ENCODE results near the gene MYO1E. TPM values are rescaled to one million over a fixed set of nuclear protein-coding genes. Genes with fewer than 3 reads are reported as not detected.
"Not testable (repeated sequence)": the region's sequence is repeated elsewhere in the genome, so short reads cannot be mapped to it uniquely, and the experiment has no call there.

MYO1E gene
- total RNA-seq, 2 experiments from 2014 or later: 90.4 to 101 TPM

- Mint-ChIP-seq H3K27me3 (ENCODE audit: low read depth) (peaks cover 2% of the 10 kb centered on the region), H3K4me3 (no peak overlapping the region), H3K4me1 (ENCODE audit: low read depth) (peaks cover 36% of the 10 kb centered on the region), H3K9me3 (ENCODE audit: insufficient read depth) (no peaks in the 10 kb centered on the region), H3K36me3 (ENCODE audit: low read depth) (peaks cover 4% of the 10 kb centered on the region), H3K27ac (peak overlapping the region; percentile 5)
- ChIA-PET POLR2A (no interaction called here), CTCF (no interaction called here)
- DNase-seq (no peak), ATAC-seq (no peak)
These were observed 89.9 kb downstream of the MYO1E start for GRCh38 chr15:59282515-59283337.

- DNase-seq (no peak), ATAC-seq (no peak)
- Mint-ChIP-seq H3K27ac (no peak overlapping the region), H3K27me3 (ENCODE audit: low read depth) (peaks cover 2% of the 10 kb centered on the region), H3K36me3 (ENCODE audit: low read depth) (peaks cover 4% of the 10 kb centered on the region), H3K4me3 (no peak overlapping the region), H3K4me1 (ENCODE audit: low read depth) (peaks cover 40% of the 10 kb centered on the region), H3K9me3 (ENCODE audit: insufficient read depth) (no peaks in the 10 kb centered on the region)
- POLR2A ChIA-PET: no interaction called here
- CTCF ChIA-PET: no interaction called here
These were observed 91.0 kb downstream of the MYO1E start for GRCh38 chr15:59281699-59282098.

GRCh38 chr15:59280855-59281254 is 91.8 kb downstream of the MYO1E start:
- Mint-ChIP-seq H3K4me1 (ENCODE audit: low read depth) (peaks cover 44% of the 10 kb centered on the region), H3K9me3 (ENCODE audit: insufficient read depth) (no peaks in the 10 kb centered on the region), H3K36me3 (ENCODE audit: low read depth) (peaks cover 7% of the 10 kb centered on the region), H3K4me3 (no peak overlapping the region), H3K27ac (no peak overlapping the region), H3K27me3 (ENCODE audit: low read depth) (peaks cover 2% of the 10 kb centered on the region)
- POLR2A ChIA-PET: no interaction called here
- no peak for ATAC-seq
- CTCF ChIA-PET: no interaction called here
- DNase-seq: no peak

GRCh38 chr15:59280292-59280691 is 92.4 kb downstream of the MYO1E start:
- H3K9me3 Mint-ChIP-seq (ENCODE audit: insufficient read depth); ATAC-seq; H3K27me3 Mint-ChIP-seq (ENCODE audit: low read depth); H3K36me3 Mint-ChIP-seq (ENCODE audit: low read depth); H3K27ac Mint-ChIP-seq; DNase-seq; H3K4me3 Mint-ChIP-seq; POLR2A ChIA-PET: not testable (repeated sequence)
- H3K4me1 Mint-ChIP-seq (ENCODE audit: low read depth): peaks cover 50% of the 10 kb centered on the region
- CTCF ChIA-PET: interaction anchor here (0.7 to 1.2 kb wide), 3 partner anchors 10 to 83 kb away, joined by 3 read pairs; no protein-coding TSS in a partner anchor

- DNase-seq (no peak), ATAC-seq (no peak)
- POLR2A ChIA-PET: no interaction called here
- Mint-ChIP-seq H3K9me3 (ENCODE audit: insufficient read depth) (no peaks in the 10 kb centered on the region), H3K36me3 (ENCODE audit: low read depth) (peaks cover 7% of the 10 kb centered on the region), H3K4me3 (no peak overlapping the region), H3K4me1 (ENCODE audit: low read depth) (peaks cover 62% of the 10 kb centered on the region), H3K27me3 (ENCODE audit: low read depth) (peaks cover 2% of the 10 kb centered on the region), H3K27ac (no peak overlapping the region)
- CTCF ChIA-PET: interaction anchor here (1.2 to 1.4 kb wide), 2 partner anchors 9 to 217 kb away, joined by 3 read pairs; no protein-coding TSS in a partner anchor
These were observed 93.6 kb downstream of the MYO1E start for GRCh38 chr15:59279023-59279422.

GRCh38 chr15:59278120-59278519 is 94.6 kb downstream of the MYO1E start:
- no peak overlapping the region for H3K27ac Mint-ChIP-seq
- ChIA-PET CTCF (interaction anchor here (1.4 kb wide), 1 partner anchor 218 kb away, joined by 3 read pairs; no protein-coding TSS in a partner anchor), POLR2A (no interaction called here)
- H3K27me3 Mint-ChIP-seq (ENCODE audit: low read depth): peaks cover 2% of the 10 kb centered on the region
- peaks cover 63% of the 10 kb centered on the region for H3K4me1 Mint-ChIP-seq (ENCODE audit: low read depth)
- peaks cover 14% of the 10 kb centered on the region for H3K36me3 Mint-ChIP-seq (ENCODE audit: low read depth)
- ATAC-seq: no peak
- no peak for DNase-seq
- no peaks in the 10 kb centered on the region for H3K9me3 Mint-ChIP-seq (ENCODE audit: insufficient read depth)
- H3K4me3 Mint-ChIP-seq: no peak overlapping the region

- ATAC-seq: no peak
- DNase-seq: no peak
- Mint-ChIP-seq H3K4me1 (ENCODE audit: low read depth) (peaks cover 71% of the 10 kb centered on the region), H3K27ac (peak overlapping the region; percentile 20), H3K9me3 (ENCODE audit: insufficient read depth) (no peaks in the 10 kb centered on the region), H3K27me3 (ENCODE audit: low read depth) (peaks cover 2% of the 10 kb centered on the region), H3K4me3 (no peak overlapping the region), H3K36me3 (ENCODE audit: low read depth) (peaks cover 29% of the 10 kb centered on the region)
- CTCF ChIA-PET: no interaction called here
- POLR2A ChIA-PET: no interaction called here
These were observed 96.2 kb downstream of the MYO1E start for GRCh38 chr15:59276225-59277178.

- ChIA-PET CTCF (interaction anchor here (0.9 kb wide), 1 partner anchor 21 kb away, joined by 3 read pairs; no protein-coding TSS in a partner anchor), POLR2A (interaction anchor here (0.7 kb wide), 1 partner anchor 17 kb away, joined by 3 read pairs; no protein-coding TSS in a partner anchor)
- peak overlapping the region; percentile 86 for H3K27ac Mint-ChIP-seq
- H3K36me3 Mint-ChIP-seq (ENCODE audit: low read depth): peaks cover 37% of the 10 kb centered on the region
- ATAC-seq (peak; percentile 83), DNase-seq (peak; percentile 54)
- peaks cover 2% of the 10 kb centered on the region for H3K27me3 Mint-ChIP-seq (ENCODE audit: low read depth)
- H3K9me3 Mint-ChIP-seq (ENCODE audit: insufficient read depth): no peaks in the 10 kb centered on the region
- H3K4me1 Mint-ChIP-seq (ENCODE audit: low read depth): peaks cover 68% of the 10 kb centered on the region
- H3K4me3 Mint-ChIP-seq: peak overlapping the region; percentile 43
These were observed 98.3 kb downstream of the MYO1E start for GRCh38 chr15:59274126-59274970.

GRCh38 chr15:59273234-59273633 is 99.4 kb downstream of the MYO1E start:
- H3K27ac Mint-ChIP-seq: peak overlapping the region; percentile 86
- POLR2A ChIA-PET: no interaction called here
- H3K4me1 Mint-ChIP-seq (ENCODE audit: low read depth): peaks cover 74% of the 10 kb centered on the region
- H3K36me3 Mint-ChIP-seq (ENCODE audit: low read depth): peaks cover 45% of the 10 kb centered on the region
- H3K27me3 Mint-ChIP-seq (ENCODE audit: low read depth): peaks cover under 1% of the 10 kb centered on the region
- H3K4me3 Mint-ChIP-seq: no peak overlapping the region
- DNase-seq (no peak), ATAC-seq (no peak)
- H3K9me3 Mint-ChIP-seq (ENCODE audit: insufficient read depth): no peaks in the 10 kb centered on the region
- CTCF ChIA-PET: interaction anchor here (0.7 to 0.9 kb wide), 2 partner anchors 17 to 26 kb away, joined by 3 read pairs; no protein-coding TSS in a partner anchor

- H3K4me1 Mint-ChIP-seq (ENCODE audit: low read depth): peaks cover 74% of the 10 kb centered on the region
- POLR2A ChIA-PET: no interaction called here
- DNase-seq (no peak), ATAC-seq (no peak)
- no peaks in the 10 kb centered on the region for H3K9me3 Mint-ChIP-seq (ENCODE audit: insufficient read depth)
- peaks cover 2% of the 10 kb centered on the region for H3K27me3 Mint-ChIP-seq (ENCODE audit: low read depth)
- CTCF ChIA-PET: no interaction called here
- no peak overlapping the region for H3K4me3 Mint-ChIP-seq
- no peak overlapping the region for H3K27ac Mint-ChIP-seq
- H3K36me3 Mint-ChIP-seq (ENCODE audit: low read depth): peaks cover 52% of the 10 kb centered on the region
These were observed 101.0 kb downstream of the MYO1E start for GRCh38 chr15:59271595-59272201.

Data from activated CD8-positive, alpha-beta T cell treated with anti-CD3 and anti-CD28 coated beads, Interleukin-2, amount 10 ng/mL, durations not matched to agents 7 days and 5 days (primary cell).